HepG2 (cell line): Measurements from ENCODE around the gene LGI2. TPM values are rescaled to one million over a fixed set of nuclear protein-coding genes. Genes with fewer than 3 reads are reported as not detected.

Experiments
- ATAC-seq: fragments of 200-7000 bp; cut with Tn5 transposase; 3 replicates; pipeline ENCODE4 v1.9.1; 2020; ENCODE audit warnings: mild to moderate bottlenecking, moderate library complexity
- BruUV-seq: library from RNA; stranded (reverse); fragments of 400-500 nt; replicated peaks from 2 replicates; lab custom pipeline; 2021; lab: Mats Ljungman, UMichigan
- CTCF ChIA-PET: fragments of 300-600 bp; formaldehyde crosslinking; extraction: SDS; loops from one replicate; lab custom pipeline; 2021; ENCODE audit warnings: low total read pairs, inconsistent platforms, low intra/inter-chr PET ratio; lab: Yijun Ruan, JAX
- POLR2A ChIA-PET: fragments of 350-600 bp; sonication (Branson Sonifier 250); formaldehyde crosslinking; loops from one replicate; lab custom pipeline; 2020; ENCODE audit warnings: antibody characterized with exemption, inconsistent platforms; lab: Yijun Ruan, JAX
- DNase-seq: peaks from one replicate; pipeline ENCODE4 v3.0.0-alpha.2; 2015; ENCODE audit warnings: low spot score
- FAIRE-seq: peaks from 3 replicates; lab custom pipeline; 2011; peaks lifted over from hg19 to GRCh38; lab: Jason Lieb, UNC
- H2AFZ ChIP-seq: one replicate; pipeline ENCODE4 v1.6.1; 2011; ENCODE audit warnings: low read length, inconsistent platforms
- H3K27ac ChIP-seq: fragments of 300-600 bp; 3 replicates; pipeline ENCODE4 v1.8.0; 2011; ENCODE audit warnings: mixed run types, mild to moderate bottlenecking, mixed read lengths, low read length, inconsistent platforms; ENCODE audit not compliant: insufficient read depth; ENCODE audit errors: extremely low read length
- H3K27me3 ChIP-seq, 2 experiments: fragments of 200-600 bp in 1 of 2; 2 replicates in 1 of 2; 3 replicates in 1 of 2; pipeline versions ENCODE4 v1.6.0 to v1.8.0; 2011; ENCODE audit warnings: low read length in 2 of 2, mild to moderate bottlenecking in 2 of 2, moderate library complexity in 2 of 2, inconsistent platforms in 1 of 2; ENCODE audit not compliant: insufficient read depth in 2 of 2, control insufficient read depth in 1 of 2
- H3K36me3 ChIP-seq, 2 experiments: fragments of 200-600 bp in 1 of 2; replicated peaks in 1 of 2; 2 replicates in 1 of 2; 3 replicates in 1 of 2; pipeline versions ENCODE4 v1.5.1 to v1.8.0; 2011; ENCODE audit warnings: low read length in 2 of 2, inconsistent platforms in 1 of 2; ENCODE audit not compliant: insufficient read depth in 2 of 2, control insufficient read depth in 1 of 2
- H3K4me1 ChIP-seq: 2 replicates; pipeline ENCODE4 v1.5.1; 2012; ENCODE audit warnings: low read length, inconsistent platforms; ENCODE audit not compliant: insufficient read depth
- H3K4me2 ChIP-seq: 2 replicates; pipeline ENCODE4 v1.6.0; 2011; ENCODE audit warnings: low read depth, low read length, inconsistent platforms
- H3K4me3 ChIP-seq, 3 experiments: fragments of 200-600 bp in 1 of 3; sonication (generic), shearing (Covaris generic) in 1 of 3; replicated peaks in 1 of 3; 2 replicates each; pipeline ENCODE4 v1.5.1; 2011 to 2016; ENCODE audit warnings: low read length in 3 of 3, inconsistent platforms in 2 of 3, low read depth in 2 of 3, mild to moderate bottlenecking in 2 of 3, control low read depth in 1 of 3, mixed read lengths in 1 of 3; ENCODE audit not compliant: insufficient read depth in 1 of 3
- H3K79me2 ChIP-seq: one replicate; pipeline ENCODE4 v1.6.1; 2011; ENCODE audit warnings: low read length, inconsistent platforms; ENCODE audit not compliant: insufficient read depth
- H3K9ac ChIP-seq: 2 replicates; pipeline ENCODE4 v1.6.0; 2011; ENCODE audit warnings: mild to moderate bottlenecking, low read depth, low read length, inconsistent platforms; ENCODE audit not compliant: insufficient read depth
- H3K9me3 ChIP-seq: 2 replicates; pipeline ENCODE4 v1.5.1; 2012; ENCODE audit warnings: mild to moderate bottlenecking, low read length
- H4K20me1 ChIP-seq: 2 replicates; pipeline ENCODE4 v1.6.0; 2011; ENCODE audit warnings: inconsistent platforms, mild to moderate bottlenecking, low read length, moderate library complexity; ENCODE audit not compliant: insufficient read depth
- HDAC2 ChIP-seq: sonication (generic); formaldehyde crosslinking; IDR thresholded peaks from 2 replicates; pipeline ENCODE4 v1.4.0; 2020; ENCODE audit warnings: missing genetic modification reagents
- JDP2 ChIP-seq: sonication (generic); formaldehyde crosslinking; IDR thresholded peaks from 2 replicates; pipeline ENCODE4 v1.8.1; 2022; ENCODE audit warnings: missing genetic modification reagents, borderline replicate concordance
- MAFK ChIP-seq, 2 experiments: IDR thresholded peaks in 1 of 2; conservative IDR thresholded peaks in 1 of 2; 2 replicates each; pipeline ENCODE4 v1.6.1; 2011; ENCODE audit warnings: improper control_type of control experiment in 2 of 2, low read length in 2 of 2
- PLSCR1 ChIP-seq: sonication (generic); formaldehyde crosslinking; IDR thresholded peaks from 2 replicates; pipeline ENCODE4 v1.5.0; 2020; ENCODE audit warnings: missing genetic modification reagents, mild to moderate bottlenecking, borderline replicate concordance
- ZHX2 ChIP-seq, 2 experiments: sonication (generic) in 1 of 2; formaldehyde crosslinking in 1 of 2; IDR thresholded peaks; 2 replicates each; pipeline versions ENCODE4 v1.6.1 to v1.9.0; 2014 to 2022; ENCODE audit warnings: antibody characterized with exemption in 1 of 2, borderline replicate concordance in 1 of 2, inconsistent platforms in 1 of 2, low read depth in 1 of 2, missing genetic modification reagents in 1 of 2
- ZNF180 ChIP-seq: sonication (generic); formaldehyde crosslinking; IDR thresholded peaks from 2 replicates; pipeline ENCODE4 v1.4.0; 2020; ENCODE audit warnings: low read depth, missing genetic modification reagents, borderline replicate concordance
- ZNF3 ChIP-seq: IDR thresholded peaks from 2 replicates; pipeline ENCODE4 v1.7.0; 2017; ENCODE audit warnings: inconsistent platforms
- ZNF512 ChIP-seq: sonication (generic); formaldehyde crosslinking; IDR thresholded peaks from 2 replicates; pipeline ENCODE4 v1.4.0; 2020; ENCODE audit warnings: mild to moderate bottlenecking, missing genetic modification reagents
- ZNF574 ChIP-seq: sonication (generic); formaldehyde crosslinking; IDR thresholded peaks from 2 replicates; pipeline ENCODE4 v1.4.0; 2020; ENCODE audit warnings: missing genetic modification reagents
- ZNF605 ChIP-seq: sonication (generic); formaldehyde crosslinking; IDR thresholded peaks from 2 replicates; pipeline ENCODE4 v1.8.0; 2022; ENCODE audit warnings: mild to moderate bottlenecking, missing genetic modification reagents
- ZNF790 ChIP-seq: sonication (generic); formaldehyde crosslinking; IDR thresholded peaks from 2 replicates; pipeline ENCODE4 v1.8.0; 2022; ENCODE audit warnings: missing genetic modification reagents, mild to moderate bottlenecking, borderline replicate concordance
- ZZZ3 ChIP-seq: sonication (generic); formaldehyde crosslinking; IDR thresholded peaks from 2 replicates; pipeline ENCODE4 v1.4.0; 2020; ENCODE audit warnings: missing genetic modification reagents, mild to moderate bottlenecking, borderline replicate concordance
- WGBS: methylation state at CpG from one replicate; pipeline ENCODE4 v1.1.6; 2017; ENCODE audit warnings: low lambda C conversion rate; 5-methylcytosine and 5-hydroxymethylcytosine counted together
- in situ Hi-C: cut with HindIII; loops from 2 replicates; pipeline ENCODE4 v1.10.0; 2017; ENCODE audit warnings: low pct_unique_long_range_greater_than_20kb; ENCODE audit not compliant: extremely low pct_ligation_motif_present
- intact Hi-C: fragments of 100-400 bp; cut with micrococcal nuclease; formaldehyde crosslinking; loops from one replicate; pipeline ENCODE4 v1.10.0; 2022; ENCODE audit not compliant: unreplicated experiment
- polyA plus RNA-seq, 8 experiments: library from polyadenylated mRNA; depleted of rRNA in 3 of 8; stranded (reverse) in 7 of 8; unstranded in 1 of 8; fragments of >200 nt; fragmentation: Illumina TruSeq in 4 of 8; extraction: Trizol in 4 of 8; gene quantifications; 2 replicates each; pipeline versions ENCODE4 v1.2.1 to v1.2.3, GENCODE V29; 2011 to 2016; ENCODE audit warnings: low read depth in 4 of 8, missing spikeins in 1 of 8, mixed read lengths in 1 of 8; ENCODE audit not compliant: insufficient read depth in 1 of 8
- total RNA-seq, 5 experiments: library from RNA; depleted of rRNA; stranded (reverse); fragments of >200 nt; fragmentation: Illumina TruSeq; extraction: Trizol; gene quantifications; 2 replicates each; pipeline ENCODE4 v1.2.3, GENCODE V29; 2016; ENCODE audit warnings: low read depth in 1 of 5

The LGI2 gene
- total and polyA plus RNA-seq, 2 of the 13 experiments (the other 11 are each of a cell fraction or from before 2014, with no cell fraction given) = not detected

GRCh38 chr4:24952667-24953066 is 78.1 kb downstream of the LGI2 start:
- Histone ChIP-seq H3K9ac (no peak overlapping the region), H3K4me1 (no peaks in the 10 kb centered on the region), H3K79me2 (no peaks in the 10 kb centered on the region), H3K27me3 (no peaks in the 10 kb centered on the region; a peak in 2 of 5 replicates), H3K4me2 (no peak overlapping the region), H3K36me3 (no peaks in the 10 kb centered on the region), H4K20me1 (no peaks in the 10 kb centered on the region), H3K9me3 (no peaks in the 10 kb centered on the region), H3K4me3 (no peak overlapping the region), H2AFZ (no peak overlapping the region), H3K27ac (no peak overlapping the region)
- FAIRE-seq (no peak), ATAC-seq (no peak), DNase-seq (no peak)
- POLR2A ChIA-PET = no interaction called here
- in situ Hi-C loops (no loop called here), intact Hi-C loops (no loop called here)
- CTCF ChIA-PET = no interaction called here
- 72% methylated on average over 4 of the region's 4 CpGs for WGBS
- no TSS peak for BruUV-seq
- TF ChIP-seq ZNF790 (CRISPR knock-in tag) = no peak
- TF ChIP-seq ZHX2 (IDR thresholded peaks at IDR 0.05; ENCODE audit: low read depth) = no peak
- TF ChIP-seq ZHX2 (CRISPR knock-in tag; IDR thresholded peaks at IDR 0.05; ENCODE audit: borderline replicate concordance) = no peak
- no peak for TF ChIP-seq ZZZ3 (CRISPR knock-in tag)
- TF ChIP-seq PLSCR1 (CRISPR knock-in tag) = no peak
- TF ChIP-seq ZNF574 (CRISPR knock-in tag) = no peak
- TF ChIP-seq ZNF180 (CRISPR knock-in tag) = no peak
- TF ChIP-seq ZNF512 (CRISPR knock-in tag) = no peak
- no peak for TF ChIP-seq ZNF605 (CRISPR knock-in tag)
- TF ChIP-seq ZNF3 (CRISPR knock-in tag) = no peak
- TF ChIP-seq JDP2 (CRISPR knock-in tag) = no peak
- TF ChIP-seq HDAC2 = no peak
- no peak for TF ChIP-seq MAFK (conservative IDR thresholded peaks at IDR 0.05 in 1 of 2, IDR thresholded peaks at IDR 0.05 in 1 of 2; ENCODE audit: low read length in 2 of 2)
